IPS-20b (cell line): ENCODE results near the gene AVL9.
A peak's percentile ranks its signal among the peaks of the same experiment; 100 is the strongest.
"Not testable (repeated sequence)": the region's sequence is repeated elsewhere in the genome, so short reads cannot be mapped to it uniquely, and the experiment has no call there.

Source experiments
- H3K27ac ChIP-seq: one replicate; pipeline ENCODE4 v1.5.1; 2013; ENCODE audit warnings: low read length
- H3K27me3 ChIP-seq: 2 replicates; pipeline ENCODE4 v1.6.1; 2013; ENCODE audit warnings: mild to moderate bottlenecking, low read length, inconsistent platforms; ENCODE audit not compliant: insufficient read depth
- H3K36me3 ChIP-seq: 2 replicates; pipeline ENCODE4 v1.6.1; 2013; ENCODE audit warnings: low read depth, mild to moderate bottlenecking, inconsistent platforms, low read length, moderate library complexity; ENCODE audit not compliant: insufficient read depth
- H3K4me1 ChIP-seq: 2 replicates; pipeline ENCODE4 v1.6.1; 2013; ENCODE audit warnings: mild to moderate bottlenecking, control low read depth, inconsistent platforms, low read length, moderate library complexity; ENCODE audit not compliant: insufficient read depth
- H3K4me3 ChIP-seq: 2 replicates; pipeline ENCODE4 v1.5.1; 2013; ENCODE audit warnings: mild to moderate bottlenecking, low read length, inconsistent platforms
- H3K9ac ChIP-seq: 2 replicates; pipeline ENCODE4 v1.6.1; 2013; ENCODE audit warnings: low read depth, mild to moderate bottlenecking, inconsistent platforms, low read length, moderate library complexity
- H3K9me3 ChIP-seq: 2 replicates; pipeline ENCODE4 v1.6.1; 2013; ENCODE audit warnings: mild to moderate bottlenecking, low read depth, low read length, inconsistent platforms; ENCODE audit not compliant: insufficient read depth

The AVL9 gene

DNA sequence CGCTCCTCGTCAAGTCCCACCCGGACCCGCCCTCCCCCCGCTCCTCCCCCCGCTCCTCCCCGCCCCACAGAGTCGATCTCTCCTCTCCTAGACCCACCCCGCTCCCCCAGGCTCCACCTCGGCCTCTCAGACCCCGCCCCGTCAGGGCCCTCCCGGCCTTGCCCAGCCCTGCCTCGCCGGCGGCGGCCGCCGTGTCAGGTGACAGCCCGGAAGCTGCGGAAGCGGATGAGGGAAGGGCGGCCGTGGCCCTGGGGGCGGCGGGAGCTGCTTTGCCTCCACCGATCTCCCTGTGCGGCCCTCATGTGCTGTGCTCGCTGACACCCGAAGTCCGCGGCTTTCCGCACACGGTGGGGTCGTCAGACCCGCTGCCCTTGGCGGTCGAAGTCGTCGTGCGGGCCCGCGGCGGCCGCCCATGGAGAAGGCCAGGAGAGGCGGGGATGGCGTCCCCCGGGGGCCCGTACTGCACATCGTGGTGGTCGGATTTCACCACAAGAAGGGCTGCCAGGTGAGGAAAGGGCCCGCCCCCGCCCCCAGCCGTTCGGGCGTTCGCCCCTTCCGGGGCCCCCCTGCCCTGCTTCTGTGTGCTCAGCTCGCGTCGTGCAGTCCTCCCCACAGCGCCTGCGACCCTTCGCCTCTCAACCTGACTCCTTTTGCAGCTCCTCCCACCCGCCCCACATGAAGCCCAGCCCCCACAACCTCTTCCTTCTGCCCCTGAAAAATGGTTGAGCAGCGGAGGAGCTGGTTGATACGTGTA, at the start of gene AVL9:
TSS of gene AVL9 (plus strand) at position 192 of the 754 bp plus-strand sequence. CDS start at position 413, 221 bp downstream.
- Histone ChIP-seq H3K9me3 (no peaks in the 10 kb centered on the region), H3K27ac (peak within 1 kb of the TSS; percentile 90), H3K4me3 (peak within 1 kb of the TSS; percentile 96), H3K4me1 (no peaks in the 10 kb centered on the region), H3K27me3 (no peaks in the 10 kb centered on the region), H3K36me3 (no peaks in the 10 kb centered on the region; the same call in 1 of the 2 replicates), H3K9ac (peak within 1 kb of the TSS; percentile 97)

- no peaks in the 10 kb centered on the region for H3K9me3 ChIP-seq
- H3K27ac ChIP-seq = no peak overlapping the region
- H3K4me1 ChIP-seq = peaks cover 5% of the 10 kb centered on the region; the same call in 1 of the 2 replicates
- no peaks in the 10 kb centered on the region for H3K36me3 ChIP-seq
- H3K27me3 ChIP-seq = no peaks in the 10 kb centered on the region
- H3K4me3 ChIP-seq = no peak overlapping the region
- no peak overlapping the region for H3K9ac ChIP-seq
These were observed 48.1 kb upstream of the AVL9 start for GRCh38 chr7:32447218-32447617.

- no peaks in the 10 kb centered on the region for H3K27me3 ChIP-seq
- no peaks in the 10 kb centered on the region for H3K4me1 ChIP-seq
- H3K4me3 ChIP-seq = no peak overlapping the region
- no peak overlapping the region for H3K27ac ChIP-seq
- no peaks in the 10 kb centered on the region for H3K36me3 ChIP-seq
- H3K9me3 ChIP-seq = no peaks in the 10 kb centered on the region
- no peak overlapping the region for H3K9ac ChIP-seq
These were observed 41.8 kb upstream of the AVL9 start for GRCh38 chr7:32453341-32454011.

GRCh38 chr7:32458025-32458424, 37.3 kb upstream of the AVL9 start:
- Histone ChIP-seq H3K27me3 (no peaks in the 10 kb centered on the region), H3K9me3 (no peaks in the 10 kb centered on the region), H3K36me3 (no peaks in the 10 kb centered on the region), H3K4me1 (no peaks in the 10 kb centered on the region), H3K27ac (no peak overlapping the region), H3K9ac (no peak overlapping the region), H3K4me3 (no peak overlapping the region)

- no peak overlapping the region for H3K27ac ChIP-seq
- no peak overlapping the region for H3K4me3 ChIP-seq
- H3K36me3 ChIP-seq = no peaks in the 10 kb centered on the region
- H3K27me3 ChIP-seq = no peaks in the 10 kb centered on the region
- no peaks in the 10 kb centered on the region for H3K4me1 ChIP-seq
- H3K9ac ChIP-seq = no peak overlapping the region
- no peaks in the 10 kb centered on the region for H3K9me3 ChIP-seq
These were observed 35.5 kb upstream of the AVL9 start for GRCh38 chr7:32459788-32460187.

DNA sequence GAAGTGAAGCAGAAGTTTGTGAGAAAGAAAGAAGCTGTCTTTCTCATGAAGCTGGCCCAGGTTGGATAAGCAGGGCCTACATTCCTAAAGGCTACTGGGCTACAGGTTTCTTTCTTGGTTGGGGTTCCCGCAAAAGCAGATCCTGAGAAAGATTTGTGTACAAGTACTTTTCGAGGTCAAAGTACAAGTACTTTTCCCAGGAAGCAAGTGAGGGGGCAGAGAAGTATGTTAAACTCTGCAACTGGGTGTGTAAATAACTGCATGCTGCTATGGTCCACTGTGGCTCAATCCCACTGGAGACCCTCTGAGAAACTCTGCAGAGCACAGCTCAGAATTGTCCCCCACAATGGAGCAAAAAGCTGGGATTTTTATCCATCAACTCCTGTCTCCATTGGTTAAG, 33.8 kb upstream of the AVL9 start:
- Histone ChIP-seq H3K4me3 (no peak overlapping the region), H3K27me3 (no peaks in the 10 kb centered on the region), H3K36me3 (no peaks in the 10 kb centered on the region), H3K27ac (no peak overlapping the region), H3K9me3 (no peaks in the 10 kb centered on the region), H3K4me1 (no peaks in the 10 kb centered on the region), H3K9ac (no peak overlapping the region)

GRCh38 chr7:32462451-32462850, 32.8 kb upstream of the AVL9 start:
- no peaks in the 10 kb centered on the region for H3K36me3 ChIP-seq
- no peaks in the 10 kb centered on the region for H3K4me1 ChIP-seq
- H3K27ac ChIP-seq = no peak overlapping the region
- H3K4me3 ChIP-seq = no peak overlapping the region
- H3K9me3 ChIP-seq = no peaks in the 10 kb centered on the region
- H3K27me3 ChIP-seq = no peaks in the 10 kb centered on the region
- no peak overlapping the region for H3K9ac ChIP-seq

DNA sequence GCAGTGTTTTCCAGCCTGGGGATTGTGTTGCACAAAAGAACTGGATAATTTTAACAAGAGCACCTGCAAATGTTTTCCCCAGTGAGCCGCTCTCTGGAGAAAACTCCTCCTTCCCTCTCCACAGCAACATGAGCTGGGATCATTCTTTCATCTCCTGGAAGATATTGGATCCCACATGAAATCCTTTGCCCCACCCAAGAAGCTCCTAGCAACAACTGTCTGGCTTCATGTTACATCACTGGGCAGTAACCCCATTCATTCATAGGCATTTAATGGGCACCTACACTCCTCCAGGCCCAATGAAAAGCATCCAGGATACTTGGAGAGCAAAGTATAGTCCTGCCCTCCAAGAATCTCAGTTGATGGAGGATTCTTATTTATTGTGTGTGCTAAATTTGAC, 32.3 kb upstream of the AVL9 start:
- no peaks in the 10 kb centered on the region for H3K27me3 ChIP-seq
- H3K27ac ChIP-seq = no peak overlapping the region
- no peaks in the 10 kb centered on the region for H3K36me3 ChIP-seq
- H3K9ac ChIP-seq = no peak overlapping the region
- H3K4me1 ChIP-seq = no peaks in the 10 kb centered on the region
- H3K9me3 ChIP-seq = no peaks in the 10 kb centered on the region
- H3K4me3 ChIP-seq = no peak overlapping the region

DNA sequence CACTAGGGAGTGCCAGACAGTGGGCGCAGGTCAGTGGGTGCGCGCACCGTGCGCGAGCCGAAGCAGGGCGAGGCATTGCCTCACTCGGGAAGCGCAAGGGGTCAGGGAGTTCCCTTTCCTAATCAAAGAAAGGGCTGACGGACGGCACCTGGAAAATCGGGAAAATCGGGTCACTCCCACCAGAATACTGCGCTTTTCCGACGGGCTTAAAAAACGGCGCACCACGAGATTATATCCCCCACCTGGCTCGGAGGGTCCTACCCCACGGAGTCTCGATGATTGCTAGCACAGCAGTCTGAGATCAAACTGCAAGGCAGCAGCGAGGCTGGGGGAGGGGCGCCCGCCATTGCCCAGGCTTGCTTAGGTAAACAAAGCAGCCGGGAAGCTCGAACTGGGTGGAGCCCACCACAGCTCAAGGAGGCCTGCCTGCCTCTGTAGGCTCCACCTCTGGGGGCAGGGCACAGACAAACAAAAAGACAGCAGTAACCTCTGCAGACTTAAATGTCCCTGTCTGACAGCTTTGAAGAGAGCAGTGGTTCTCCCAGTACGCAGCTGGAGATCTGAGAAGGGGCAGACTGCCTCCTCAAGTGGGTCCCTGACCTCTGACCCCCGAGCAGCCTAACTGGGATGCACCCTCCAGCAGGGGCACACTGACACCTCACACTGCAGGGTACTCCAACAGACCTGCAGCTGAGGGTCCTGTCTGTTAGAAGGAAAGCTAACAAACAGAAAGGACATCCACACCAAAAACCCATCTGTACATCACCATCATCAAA, 30.5 kb upstream of the AVL9 start:
- H3K36me3 ChIP-seq, H3K4me1 ChIP-seq, H3K9me3 ChIP-seq, H3K9ac ChIP-seq, H3K27me3 ChIP-seq, H3K4me3 ChIP-seq, H3K27ac ChIP-seq: not testable (repeated sequence)

DNA sequence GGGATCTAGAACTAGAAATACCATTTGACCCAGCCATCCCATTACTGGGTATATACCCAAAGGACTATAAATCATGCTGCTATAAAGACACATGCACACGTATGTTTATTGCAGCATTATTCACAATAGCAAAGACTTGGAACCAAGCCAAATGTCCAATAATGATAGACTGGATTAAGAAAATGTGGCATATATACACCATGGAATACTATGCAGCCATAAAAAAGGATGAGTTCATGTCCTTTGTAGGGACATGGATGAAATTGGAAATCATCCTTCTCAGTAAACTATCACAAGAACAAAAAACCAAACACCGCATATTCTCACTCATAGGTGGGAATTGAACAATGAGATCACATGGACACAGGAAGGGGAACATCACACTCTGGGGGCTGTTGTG, 25.3 kb upstream of the AVL9 start:
- not testable (repeated sequence) for H3K36me3 ChIP-seq, H3K9ac ChIP-seq, H3K27me3 ChIP-seq, H3K4me3 ChIP-seq, H3K4me1 ChIP-seq, H3K27ac ChIP-seq, H3K9me3 ChIP-seq

DNA sequence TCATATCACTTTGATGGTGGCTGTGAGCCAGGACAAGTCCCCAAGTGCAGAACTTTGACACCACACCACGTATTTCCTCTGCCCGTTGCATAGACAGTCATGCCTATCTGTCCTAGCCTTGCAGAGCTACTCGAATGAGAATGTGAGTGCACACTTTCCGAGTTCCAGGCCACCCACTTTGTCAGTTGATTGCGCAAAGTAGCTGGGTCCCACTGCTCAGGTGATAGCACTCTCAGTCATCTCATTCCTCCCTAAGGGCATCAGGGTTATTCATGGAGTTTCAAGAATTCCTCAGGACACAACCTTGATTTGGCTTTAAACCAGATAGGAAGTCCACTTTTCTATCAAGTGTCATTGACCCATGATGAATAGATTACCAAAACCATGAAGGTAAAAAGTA, 24.4 kb upstream of the AVL9 start:
- H3K9ac ChIP-seq = no peak overlapping the region
- H3K27ac ChIP-seq = no peak overlapping the region
- no peaks in the 10 kb centered on the region for H3K36me3 ChIP-seq
- no peaks in the 10 kb centered on the region for H3K27me3 ChIP-seq
- H3K4me1 ChIP-seq = no peaks in the 10 kb centered on the region
- no peaks in the 10 kb centered on the region for H3K9me3 ChIP-seq
- H3K4me3 ChIP-seq = no peak overlapping the region

DNA sequence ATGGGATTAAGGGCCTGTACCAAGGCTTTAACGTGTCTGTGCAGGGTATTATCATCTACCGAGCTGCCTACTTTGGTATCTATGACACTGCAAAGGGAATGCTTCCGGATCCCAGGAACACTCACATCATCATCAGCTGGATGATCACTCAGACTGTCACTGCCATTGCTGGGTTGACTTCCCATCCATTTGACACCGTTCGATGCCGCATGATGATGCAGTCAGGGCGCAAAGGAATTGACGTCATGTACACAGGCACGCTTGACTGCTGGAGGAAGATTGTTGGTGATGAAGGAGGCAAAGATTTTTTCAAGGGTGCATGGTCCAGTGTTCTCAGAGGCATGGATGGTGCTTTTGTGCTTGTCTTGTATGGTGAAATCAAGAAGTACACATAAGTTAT, 23.3 kb upstream of the AVL9 start:
- H3K36me3 ChIP-seq = no peaks in the 10 kb centered on the region
- H3K27ac ChIP-seq = no peak overlapping the region
- H3K9me3 ChIP-seq = no peaks in the 10 kb centered on the region
- H3K4me3 ChIP-seq = no peak overlapping the region
- no peaks in the 10 kb centered on the region for H3K4me1 ChIP-seq
- no peaks in the 10 kb centered on the region for H3K27me3 ChIP-seq
- H3K9ac ChIP-seq = no peak overlapping the region
